Measurements from ENCODE around the gene TXNDC15.
"Not testable (repeated sequence)": the region's sequence is repeated elsewhere in the genome, so short reads cannot be mapped to it uniquely, and the experiment has no call there.

The TXNDC15 gene

DNA sequence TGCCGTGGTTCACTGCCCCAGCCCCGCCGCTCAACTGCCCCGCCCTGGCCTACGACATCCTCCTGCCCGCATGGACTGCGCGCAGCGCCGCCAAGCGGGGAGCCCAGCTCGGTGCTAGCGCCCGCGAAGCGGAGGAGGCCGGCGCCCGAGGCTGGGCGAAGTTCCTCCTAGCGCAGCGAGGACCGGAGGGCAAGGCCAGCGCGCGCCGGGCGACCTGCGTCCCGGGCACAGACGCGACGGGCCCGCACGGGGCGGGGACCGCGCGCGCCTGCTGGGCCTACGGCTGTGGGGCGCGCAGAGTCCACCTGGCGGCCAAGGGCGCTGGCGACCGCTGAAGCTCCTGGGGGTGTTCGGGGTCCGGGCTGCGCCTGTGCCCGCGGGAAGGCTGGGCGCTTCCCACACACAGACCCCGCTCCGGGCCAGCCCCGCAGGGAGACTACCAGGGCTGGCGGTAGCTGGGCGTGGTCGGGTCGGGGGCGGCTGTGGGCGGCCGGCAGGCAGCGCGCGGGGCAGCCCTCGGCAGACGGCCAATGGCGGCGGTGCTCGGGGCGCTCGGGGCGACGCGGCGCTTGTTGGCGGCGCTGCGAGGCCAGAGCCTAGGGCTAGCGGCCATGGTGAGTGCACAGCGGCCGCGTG is 30.6 kb downstream of the TXNDC15 start, which contains the start of gene PCBD2:
Gene PCBD2, plus strand, starts transcription at position 522 of the 636 bp plus-strand sequence. Its CDS starts 9 bp downstream, at position 531.
- TF ChIP-seq ISL1 (CRISPR knock-in tag; IDR thresholded peaks at IDR 0.05) = no peak
- TF ChIP-seq ZFP3 (CRISPR knock-in tag; IDR thresholded peaks at IDR 0.05) = peak; percentile 41; the same call in 1 of the 2 replicates
- TF ChIP-seq ZNF8 (CRISPR knock-in tag; IDR thresholded peaks at IDR 0.05) = 0 out of 2 replicates have a peak, but pooled peaks have one; percentile 37
- peak; percentile 93 for ATAC-seq

DNA sequence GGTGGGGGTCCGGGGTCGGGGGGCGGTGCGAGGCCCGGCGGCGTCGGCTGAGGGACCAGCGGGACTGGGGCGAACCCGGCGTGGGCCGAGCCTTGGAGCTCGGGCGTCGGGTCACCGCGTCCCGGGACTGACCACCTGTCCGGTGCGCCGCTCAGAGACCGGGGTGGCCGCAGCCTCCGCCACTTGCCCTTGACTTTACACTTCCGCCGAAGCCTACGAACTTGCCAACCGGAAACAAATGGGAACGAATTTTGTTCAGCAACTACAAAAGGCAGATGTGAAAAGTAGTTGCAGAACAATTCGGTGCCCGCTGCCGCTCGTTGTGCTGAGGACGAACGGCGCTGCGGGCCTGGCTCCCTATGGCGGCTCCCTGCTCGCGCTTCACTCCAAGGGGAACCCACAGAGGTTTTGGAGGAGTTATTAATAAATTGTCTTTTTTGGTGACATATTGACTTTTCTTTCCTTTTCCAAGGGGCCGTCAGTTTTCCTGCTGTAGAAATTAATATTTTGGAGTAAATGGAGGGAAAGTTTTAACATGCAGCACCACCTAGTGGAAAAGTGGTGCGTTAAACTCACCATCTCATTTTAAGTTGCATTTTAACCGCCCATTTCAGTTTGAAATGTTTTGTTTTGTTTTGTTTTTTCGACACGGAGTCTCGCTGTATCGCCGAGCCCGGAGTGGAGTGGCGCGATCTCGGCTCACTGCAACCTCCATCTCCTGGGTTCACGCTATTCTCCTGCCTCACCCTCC is 31.2 kb downstream of the TXNDC15 start:
- ATAC-seq = peak; percentile 56
- TF ChIP-seq ISL1 (CRISPR knock-in tag; IDR thresholded peaks at IDR 0.05) (no peak), CSDC2 (CRISPR knock-in tag; IDR thresholded peaks at IDR 0.05) (no peak), ZNF8 (CRISPR knock-in tag; IDR thresholded peaks at IDR 0.05) (no peak)
- TF ChIP-seq, protein P1, sequence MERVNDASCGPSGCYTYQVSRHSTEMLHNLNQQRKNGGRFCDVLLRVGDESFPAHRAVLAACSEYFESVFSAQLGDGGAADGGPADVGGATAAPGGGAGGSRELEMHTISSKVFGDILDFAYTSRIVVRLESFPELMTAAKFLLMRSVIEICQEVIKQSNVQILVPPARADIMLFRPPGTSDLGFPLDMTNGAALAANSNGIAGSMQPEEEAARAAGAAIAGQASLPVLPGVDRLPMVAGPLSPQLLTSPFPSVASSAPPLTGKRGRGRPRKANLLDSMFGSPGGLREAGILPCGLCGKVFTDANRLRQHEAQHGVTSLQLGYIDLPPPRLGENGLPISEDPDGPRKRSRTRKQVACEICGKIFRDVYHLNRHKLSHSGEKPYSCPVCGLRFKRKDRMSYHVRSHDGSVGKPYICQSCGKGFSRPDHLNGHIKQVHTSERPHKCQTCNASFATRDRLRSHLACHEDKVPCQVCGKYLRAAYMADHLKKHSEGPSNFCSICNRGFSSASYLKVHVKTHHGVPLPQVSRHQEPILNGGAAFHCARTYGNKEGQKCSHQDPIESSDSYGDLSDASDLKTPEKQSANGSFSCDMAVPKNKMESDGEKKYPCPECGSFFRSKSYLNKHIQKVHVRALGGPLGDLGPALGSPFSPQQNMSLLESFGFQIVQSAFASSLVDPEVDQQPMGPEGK (CRISPR knock-in tag; IDR thresholded peaks at IDR 0.05; ENCODE audit: borderline replicate concordance) = no peak

DNA sequence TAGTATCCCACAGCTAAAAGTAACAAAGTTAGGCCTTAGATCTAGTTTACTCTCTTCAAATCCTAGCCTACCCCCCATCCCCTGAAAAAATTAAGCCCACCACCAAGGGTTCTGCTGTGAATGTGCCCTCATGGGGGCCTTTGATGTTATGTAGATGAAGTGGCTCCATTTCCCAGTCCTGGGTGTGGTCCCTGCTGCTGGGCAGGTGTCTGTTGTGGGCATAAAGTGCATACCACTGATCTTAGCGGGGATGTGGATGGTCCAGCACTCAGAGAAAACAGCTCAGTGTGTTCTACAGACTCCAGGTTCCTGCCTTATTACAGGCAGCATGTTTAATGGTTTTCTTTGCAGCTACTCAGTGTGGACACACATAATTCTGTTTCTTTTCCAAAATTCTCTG is 32.6 kb downstream of the TXNDC15 start:
- ATAC-seq = no peak
- no peak for TF ChIP-seq ISL1 (CRISPR knock-in tag; IDR thresholded peaks at IDR 0.05)
- no peak for TF ChIP-seq ZC3H10 (CRISPR knock-in tag; IDR thresholded peaks at IDR 0.05)
- no peak for TF ChIP-seq ZFP30 (CRISPR knock-in tag; IDR thresholded peaks at IDR 0.05)

DNA sequence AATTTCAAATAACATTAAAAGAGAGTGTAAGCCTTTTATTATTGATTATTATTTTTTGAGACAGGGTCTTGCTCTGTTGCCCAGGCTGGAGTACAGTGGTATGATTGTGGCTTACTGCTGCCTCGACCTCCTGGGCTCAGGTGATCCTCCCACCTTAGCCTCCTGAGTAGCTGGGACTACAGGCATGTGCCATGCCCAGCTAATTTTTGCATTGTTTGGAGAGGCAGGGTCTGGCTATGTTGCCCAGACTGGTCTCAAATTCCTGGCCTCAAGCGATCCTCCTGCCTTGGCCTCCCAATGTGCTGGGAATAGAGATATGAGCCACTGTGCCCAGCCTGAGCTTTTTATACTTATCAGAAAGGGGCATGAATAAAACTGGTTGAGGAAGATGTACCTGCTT is 36.6 kb downstream of the TXNDC15 start:
- not testable (repeated sequence) for ATAC-seq

DNA sequence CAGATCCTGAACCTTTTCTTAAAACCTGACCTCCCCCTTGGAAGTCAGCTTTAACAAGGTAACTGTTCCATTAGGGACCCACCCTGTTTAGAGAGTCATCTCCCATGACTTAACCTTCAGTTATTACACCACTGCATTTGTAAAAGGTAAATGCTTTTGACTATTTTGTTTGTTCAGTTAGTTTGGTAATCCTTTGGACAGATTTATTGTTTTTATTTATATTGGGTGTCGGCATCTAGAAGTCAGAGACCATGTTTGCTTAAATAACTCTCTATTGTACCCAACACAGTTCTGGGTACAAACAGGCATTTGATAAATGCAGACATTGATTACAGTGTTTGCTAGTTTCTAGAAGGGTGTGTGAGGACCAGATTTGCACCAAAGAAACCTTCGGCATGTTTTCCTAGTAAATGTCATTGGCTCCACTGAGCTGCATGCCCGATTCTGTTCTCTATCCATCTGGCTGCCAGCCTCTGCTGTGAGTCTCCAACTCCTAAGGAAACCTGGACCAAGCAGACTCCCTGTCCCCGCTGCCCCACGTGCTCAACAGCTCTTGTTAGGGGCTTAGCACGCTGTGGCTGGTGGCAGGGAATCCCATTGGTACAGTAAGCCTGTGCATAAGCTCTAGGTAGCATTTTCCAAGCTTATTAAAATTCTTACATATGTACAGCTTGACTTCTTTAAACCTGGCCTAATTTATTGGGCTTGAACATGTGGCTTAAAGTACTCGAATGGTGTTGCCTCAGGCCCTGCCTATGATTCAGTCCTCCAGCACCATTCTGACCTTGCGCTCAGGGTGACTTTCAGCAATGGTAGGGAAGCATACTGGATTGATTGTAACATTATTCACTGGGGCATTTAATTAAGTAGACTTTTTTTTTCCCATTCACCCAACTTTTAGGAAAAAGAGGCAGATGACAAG is 37.4 kb downstream of the TXNDC15 start:
- ATAC-seq = no peak

More for the DNA sequence above, 37.4 kb downstream of the TXNDC15 start:
- TF ChIP-seq CSDC2 (CRISPR knock-in tag; IDR thresholded peaks at IDR 0.05) = no peak
- TF ChIP-seq SNAI2 (CRISPR knock-in tag; IDR thresholded peaks at IDR 0.05) = no peak
- TF ChIP-seq ZFP3 (CRISPR knock-in tag; IDR thresholded peaks at IDR 0.05) = no peak
- no peak for TF ChIP-seq CREB5 (CRISPR knock-in tag; IDR thresholded peaks at IDR 0.05; ENCODE audit: low read depth)
- no peak for TF ChIP-seq TCF4 (CRISPR knock-in tag; IDR thresholded peaks at IDR 0.05; ENCODE audit: borderline replicate concordance)
- no peak for TF ChIP-seq ISL1 (CRISPR knock-in tag; IDR thresholded peaks at IDR 0.05)
- TF ChIP-seq ZNF70 (CRISPR knock-in tag; IDR thresholded peaks at IDR 0.05) = no peak
- TF ChIP-seq BACH2 (CRISPR knock-in tag; IDR thresholded peaks at IDR 0.05; ENCODE audit: borderline replicate concordance) = no peak
- TF ChIP-seq TSHZ2 (CRISPR knock-in tag; IDR thresholded peaks at IDR 0.05) = no peak
- no peak for TF ChIP-seq OSR1 (CRISPR knock-in tag; IDR thresholded peaks at IDR 0.05)
- no peak for TF ChIP-seq GLIS3 (CRISPR knock-in tag; IDR thresholded peaks at IDR 0.05)
- TF ChIP-seq ARNTL (CRISPR knock-in tag; IDR thresholded peaks at IDR 0.05; ENCODE audit: borderline replicate concordance, low read depth) = no peak
- TF ChIP-seq ZNF565 (CRISPR knock-in tag; conservative IDR thresholded peaks at IDR 0.05; ENCODE audit: low read depth) = no peak
